Medulla oblongata (tissue), 1 donor: Measurements from ENCODE around the gene DOCK1.
A peak's percentile ranks its signal among the peaks of the same experiment; 100 is the strongest.
"Not testable (repeated sequence)": the region's sequence is repeated elsewhere in the genome, so short reads cannot be mapped to it uniquely, and the experiment has no call there.

Experiments used
- DNase-seq: peaks from one replicate; pipeline ENCODE4 v3.0.0-alpha.2; 2015; ENCODE audit errors: extremely low spot score

DOCK1 gene

DNA sequence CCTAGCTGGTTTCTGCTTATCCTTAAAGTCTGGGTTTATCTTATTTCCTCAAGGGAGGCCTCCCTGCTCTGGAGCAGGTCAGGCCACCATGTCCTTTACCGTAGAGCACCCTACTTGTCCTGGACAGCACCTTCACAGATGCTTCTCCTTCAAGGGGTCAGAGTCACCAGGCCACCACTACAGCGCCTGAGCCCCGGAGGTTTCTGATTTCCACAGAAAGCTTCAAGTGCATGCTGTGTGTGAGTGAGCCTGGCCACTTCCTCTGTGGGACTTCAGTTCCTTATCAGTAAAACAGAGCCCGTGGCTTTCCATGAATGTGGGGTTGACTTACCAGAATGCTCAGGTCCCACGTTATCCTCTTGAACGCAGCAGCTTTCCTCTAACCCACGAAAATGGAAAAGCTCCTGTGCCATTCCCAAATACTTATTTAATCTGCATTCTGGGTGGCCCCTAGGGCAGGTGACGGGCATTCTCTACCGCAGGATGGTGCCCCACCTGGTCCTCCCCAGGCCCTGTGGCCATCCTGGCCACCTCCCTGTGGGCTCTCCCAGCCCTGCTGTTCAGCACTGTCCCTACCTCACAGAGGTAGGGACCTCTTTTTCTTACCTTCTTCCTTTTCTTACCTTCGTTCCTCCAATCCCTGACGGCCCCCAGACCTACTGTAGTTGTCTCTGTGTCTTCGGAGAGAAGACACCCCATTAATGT lies 1.4 kb upstream of the DOCK1 start:
- no peak for DNase-seq

DNA sequence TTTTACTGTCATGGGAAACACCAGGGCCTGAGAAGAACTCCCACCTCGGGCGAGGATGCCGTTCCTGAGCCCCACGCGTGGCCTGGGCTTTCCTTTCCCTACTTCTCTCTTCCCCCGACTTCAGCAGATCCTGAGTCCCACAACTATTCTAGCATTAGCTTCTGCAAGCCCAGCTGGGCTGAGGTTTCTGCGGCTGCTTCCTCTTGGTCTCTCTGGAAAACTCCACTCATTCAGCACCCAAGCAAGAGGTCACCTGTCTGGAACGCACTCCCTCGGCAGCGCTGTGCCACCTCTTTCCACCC lies 761 bp upstream of the DOCK1 start:
- no peak for DNase-seq

DNA sequence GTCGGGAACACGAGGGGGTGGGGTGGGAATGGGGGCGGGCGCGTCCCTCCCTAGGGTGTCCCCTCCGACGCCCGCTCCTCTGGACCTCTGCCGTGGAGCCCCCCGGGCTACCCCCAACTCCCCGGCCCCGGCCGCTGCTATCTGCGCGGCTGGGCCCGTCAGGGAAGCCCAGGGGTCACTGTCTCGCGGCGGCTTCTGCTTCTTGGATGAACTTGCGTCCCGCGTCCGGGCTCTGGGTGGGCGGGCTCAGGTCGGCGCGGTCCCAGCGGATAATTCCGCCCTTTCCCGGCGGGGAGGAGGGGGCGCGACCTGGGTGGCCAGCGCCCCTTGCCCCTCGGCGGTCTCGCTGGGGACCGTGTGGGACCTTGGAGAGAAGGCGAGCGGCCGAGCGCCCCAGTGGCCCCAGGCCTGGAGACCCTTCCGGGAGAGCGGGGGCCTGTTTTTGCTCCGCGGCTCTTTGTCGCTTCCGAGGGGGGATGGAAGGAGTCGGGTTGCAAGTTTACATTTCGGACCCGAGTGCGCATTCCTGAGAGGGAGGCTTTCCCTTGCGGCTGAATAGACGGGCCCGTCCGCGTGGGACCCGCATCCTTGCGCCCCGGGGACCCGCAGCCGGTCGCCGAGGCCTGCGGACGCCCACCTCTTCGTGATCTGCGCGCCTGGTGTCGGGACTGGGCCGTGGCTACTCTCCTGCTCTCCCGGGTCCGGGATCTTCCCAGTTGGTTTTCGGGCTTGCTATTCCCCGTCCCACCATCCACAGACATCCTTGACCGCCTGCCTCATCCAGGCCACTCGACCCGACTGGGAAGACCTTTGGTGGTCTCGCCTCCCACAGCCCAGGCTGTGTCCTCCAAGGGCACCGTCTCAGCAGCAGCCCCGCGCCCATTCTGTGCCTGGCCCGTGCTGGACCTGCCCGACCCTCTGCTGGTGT lies 812 bp downstream of the DOCK1 start:
- no peak for DNase-seq

DNA sequence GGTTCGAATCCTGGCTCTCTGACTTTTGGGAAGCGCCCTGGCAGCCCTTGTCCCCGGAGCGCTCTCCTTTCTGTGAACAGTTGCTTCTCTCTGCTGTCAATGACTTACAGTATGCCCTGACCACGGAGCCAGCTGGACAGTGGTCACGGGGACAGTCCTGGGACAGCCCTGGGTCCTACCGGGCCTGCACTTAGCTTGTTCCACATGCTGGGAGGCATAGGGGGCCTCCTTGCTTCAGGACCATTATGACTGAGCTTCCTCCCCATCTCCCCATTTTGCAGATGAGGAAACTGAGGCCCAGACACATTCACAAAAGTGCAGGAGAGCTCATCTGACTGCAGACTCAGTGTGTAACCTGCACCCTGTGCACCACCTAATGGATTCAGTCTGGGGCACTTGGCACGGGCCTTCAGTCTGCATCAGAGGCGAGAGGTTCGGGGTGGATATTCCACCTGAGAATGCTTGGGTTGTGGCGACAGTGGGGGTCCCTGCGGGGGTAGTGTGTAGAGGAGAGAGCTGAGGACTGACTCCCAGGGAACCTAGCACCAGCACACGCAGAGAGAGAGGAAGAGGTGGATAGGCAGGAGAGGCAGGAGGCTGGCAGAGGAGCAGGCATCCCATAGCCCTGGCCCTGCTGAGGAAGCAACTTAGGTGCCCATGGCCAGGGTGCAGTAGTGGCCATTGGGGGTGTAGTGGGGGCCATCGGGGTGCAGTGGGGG lies 1.6 kb downstream of the DOCK1 start:
- no peak for DNase-seq

DNA sequence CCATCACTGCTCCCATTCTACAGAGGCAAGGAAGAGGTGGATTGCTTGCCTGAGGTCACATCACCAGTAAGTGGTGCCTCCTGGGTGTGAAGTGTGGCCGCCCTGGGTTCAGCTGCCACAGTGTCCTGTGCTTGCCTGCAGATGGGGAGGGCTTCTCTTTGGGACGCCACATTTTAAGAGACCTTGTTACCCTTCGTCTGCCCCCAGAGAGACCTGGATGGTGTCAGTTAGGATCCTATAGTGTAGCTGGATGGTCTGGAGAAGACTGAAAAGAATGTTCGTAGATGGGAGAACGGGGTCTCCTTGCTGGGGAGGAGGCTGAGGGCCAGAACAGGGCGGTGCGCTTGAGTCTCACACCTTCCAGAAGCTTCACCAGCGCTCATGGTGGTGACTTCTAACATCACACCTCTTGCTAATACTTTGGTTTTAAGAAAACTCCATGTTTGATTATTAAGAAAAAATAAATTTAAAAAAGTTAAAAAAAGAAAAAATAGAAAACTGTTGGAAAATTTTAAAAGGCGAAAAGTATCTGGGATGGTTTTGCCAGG lies 2.3 kb downstream of the DOCK1 start:
- no peak for DNase-seq

DNA sequence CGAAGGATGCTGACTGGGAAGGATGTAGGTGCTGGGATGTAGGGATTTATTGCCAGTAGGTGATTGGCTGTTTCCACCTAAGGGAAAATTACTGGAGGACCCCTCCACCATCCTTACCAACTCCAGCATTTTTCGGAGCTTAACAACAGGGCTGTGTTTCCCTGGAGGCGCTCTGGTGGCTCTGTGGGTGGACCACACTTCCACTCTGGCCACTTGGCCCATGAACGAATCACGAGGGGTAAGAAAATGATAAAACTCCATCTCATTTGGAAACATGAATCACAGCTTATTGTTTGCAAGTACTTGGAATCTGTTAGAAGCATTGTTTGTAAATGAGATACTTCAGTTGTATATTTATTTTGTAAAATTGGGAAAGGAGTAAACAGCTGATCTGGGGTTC lies 3.0 kb downstream of the DOCK1 start:
- DNase-seq, result no peak

DNA sequence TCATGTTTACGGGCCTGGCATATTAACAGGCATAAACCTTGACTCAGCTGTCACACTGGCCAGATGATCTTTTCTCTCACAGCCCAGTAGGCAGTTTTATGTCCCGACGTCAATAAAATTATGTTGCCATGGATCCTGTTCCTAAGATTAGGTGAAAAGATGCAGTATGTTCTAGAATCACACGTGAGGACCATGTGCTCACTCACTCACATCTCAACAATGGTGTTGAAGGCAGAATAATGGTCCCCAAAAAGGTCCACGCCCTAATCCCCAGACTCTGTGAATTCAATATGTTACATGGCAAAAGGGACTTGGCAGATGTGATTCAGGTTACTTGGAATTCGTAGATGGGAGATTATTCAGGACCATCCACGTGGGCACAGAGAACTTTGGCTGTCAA lies 3.5 kb downstream of the DOCK1 start:
- no peak for DNase-seq

DNA sequence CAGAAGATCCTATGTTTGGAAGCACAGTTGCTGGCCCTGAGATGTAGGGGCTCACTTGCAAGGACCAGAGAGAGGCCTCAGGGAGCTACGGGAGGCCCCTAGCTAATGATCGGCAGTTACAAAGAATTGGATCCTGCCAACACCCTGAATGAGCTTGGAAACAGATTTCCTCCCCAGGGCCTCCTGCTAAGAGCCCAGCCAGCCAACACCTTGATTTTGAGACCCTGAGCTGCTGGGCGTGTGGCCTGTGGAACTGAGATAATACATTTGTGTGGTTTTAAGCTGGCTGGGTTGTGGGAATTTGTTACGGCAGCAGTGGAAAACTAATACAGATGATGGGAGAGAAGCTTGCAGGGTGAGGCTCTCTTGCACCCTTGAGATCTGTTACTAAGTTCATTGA lies 3.9 kb downstream of the DOCK1 start:
- no peak for DNase-seq

DNA sequence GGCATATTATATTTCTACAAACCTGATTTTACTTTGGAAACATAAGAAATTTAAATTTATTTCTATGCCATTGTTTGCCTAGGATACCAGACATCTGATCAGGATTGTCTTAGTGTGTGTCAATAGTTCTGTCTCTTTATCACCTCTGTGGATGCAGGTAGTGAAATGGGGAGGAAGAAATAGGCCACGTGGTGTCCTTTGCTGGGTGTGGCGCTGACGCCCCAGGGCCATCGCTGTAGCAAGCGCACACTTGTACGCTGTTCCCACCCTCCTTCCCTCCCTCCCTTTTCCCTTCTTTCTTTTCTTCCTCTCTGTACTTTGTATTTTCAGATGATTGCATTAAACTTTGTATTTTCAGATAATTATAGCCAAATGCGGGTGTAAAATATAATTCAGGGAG lies 5.0 kb downstream of the DOCK1 start:
- DNase-seq, result no peak

DNA sequence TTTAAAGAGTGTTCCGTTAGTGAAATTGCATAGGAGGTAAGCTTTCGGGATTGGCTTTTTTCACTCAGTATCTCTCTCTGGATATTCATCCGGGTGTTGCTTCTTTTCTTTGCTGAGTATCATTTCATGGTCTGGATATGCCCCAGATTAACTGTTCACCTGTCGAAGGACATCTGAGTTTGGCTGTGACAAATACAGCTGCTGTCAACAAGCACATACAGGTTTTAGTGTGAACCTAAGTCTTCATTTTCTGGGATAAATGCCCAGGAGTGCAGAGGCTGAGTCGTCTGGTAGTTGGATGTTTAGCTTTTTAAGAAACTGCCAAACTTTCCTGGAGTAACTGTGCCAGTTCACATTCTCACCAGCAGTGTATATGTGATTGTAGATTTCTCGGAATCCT lies 5.6 kb downstream of the DOCK1 start:
- DNase-seq, result no peak

DNA sequence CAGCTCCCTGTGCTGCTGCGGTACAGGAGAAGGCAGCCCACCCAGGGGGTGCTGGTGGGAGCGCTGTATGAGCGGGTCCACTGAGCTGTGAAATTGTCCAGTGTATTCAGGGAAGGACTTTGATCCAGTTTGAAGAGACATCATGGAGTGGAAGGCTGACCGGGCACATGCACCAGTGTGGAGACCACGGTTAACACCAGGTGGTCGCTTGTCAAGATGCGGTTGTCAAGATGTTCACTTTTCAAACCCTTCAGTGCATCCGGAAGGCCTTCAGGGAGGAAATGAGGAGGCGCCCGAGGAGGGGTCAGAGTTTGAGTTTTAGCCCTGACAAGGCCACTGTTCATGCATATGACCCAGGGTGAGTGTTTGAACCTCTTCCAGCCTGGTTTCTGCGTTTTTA lies 6.1 kb downstream of the DOCK1 start:
- DNase-seq, result no peak

DNA sequence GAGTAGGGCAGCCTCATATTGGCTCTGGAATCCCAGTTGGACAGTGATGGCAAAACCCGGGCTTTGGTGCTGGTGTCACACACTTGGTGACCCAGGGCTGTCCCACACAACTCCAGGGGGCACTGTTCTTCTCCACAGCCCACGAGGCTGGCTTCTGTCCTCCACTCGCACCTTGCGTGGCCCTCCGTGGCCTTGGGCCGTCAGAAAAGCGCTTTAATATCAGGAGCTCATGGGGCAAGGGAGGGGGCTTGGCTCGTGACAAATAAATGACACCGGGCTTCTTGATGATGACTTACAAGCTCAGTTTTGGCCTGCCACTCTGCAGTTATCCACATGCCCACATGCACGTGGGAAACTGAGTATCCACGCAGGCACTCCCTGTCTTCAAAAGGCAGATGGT lies 8.1 kb downstream of the DOCK1 start:
- no peak for DNase-seq

DNA sequence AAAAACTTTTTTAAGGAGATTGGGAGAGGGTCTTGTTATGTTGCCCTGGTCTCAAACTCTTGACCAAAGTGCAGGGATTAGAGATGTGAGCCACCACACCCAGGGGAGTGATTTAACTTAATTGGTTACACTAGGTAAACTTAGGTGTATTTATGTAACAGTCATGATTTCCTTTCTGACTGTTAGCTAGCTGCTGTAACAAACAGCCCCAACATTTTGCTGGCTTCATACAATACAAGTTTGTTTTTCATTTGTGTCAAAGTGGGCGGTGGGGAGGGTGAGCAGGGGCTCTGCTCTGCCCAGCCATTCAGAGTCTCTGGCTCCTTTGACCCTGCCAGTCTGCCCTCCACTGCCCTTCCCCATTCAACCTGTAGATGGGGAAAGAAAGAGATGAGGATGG lies 9.3 kb downstream of the DOCK1 start:
- DNase-seq, result no peak

DNA sequence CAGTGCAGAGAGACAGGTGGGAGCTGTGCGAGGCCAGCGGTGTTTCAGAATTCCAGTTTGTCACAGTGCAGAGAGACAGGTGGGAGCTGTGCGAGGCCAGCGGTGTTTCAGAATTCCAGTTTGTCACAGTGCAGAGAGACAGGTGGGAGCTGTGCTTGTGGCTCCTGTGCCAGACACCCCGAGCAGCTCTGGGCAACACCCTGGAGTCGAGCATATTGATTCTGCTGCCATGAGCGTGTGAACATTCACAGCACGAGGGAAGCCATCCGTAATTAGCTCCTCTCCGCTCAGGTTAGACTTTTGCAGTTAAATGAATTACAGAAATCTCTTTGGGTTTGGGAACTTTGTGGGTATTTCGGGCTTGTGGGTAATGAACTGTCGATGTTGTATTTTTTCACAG lies 11.7 kb downstream of the DOCK1 start:
- DNase-seq, result not testable (repeated sequence)

DNA sequence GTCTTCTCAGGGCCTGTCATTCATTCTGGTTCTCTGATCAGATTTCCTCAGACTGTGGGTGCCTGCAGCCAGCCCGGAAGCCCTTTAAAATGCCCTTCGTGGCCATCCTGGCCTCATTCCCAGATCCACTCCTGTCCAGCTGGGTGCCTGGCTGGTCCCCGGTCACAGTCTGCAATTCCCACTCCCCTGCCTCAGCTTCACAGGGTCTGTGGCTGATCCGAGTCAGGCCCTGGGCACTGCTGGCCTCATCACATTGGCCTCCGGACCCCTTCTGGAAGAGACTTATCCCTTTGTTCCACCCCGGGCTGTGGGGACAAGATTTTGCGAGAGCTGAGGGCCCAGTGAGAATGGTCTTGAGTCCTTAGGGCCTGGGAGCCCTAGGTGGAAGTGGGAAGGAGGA lies 12.1 kb downstream of the DOCK1 start:
- DNase-seq, result no peak

DNA sequence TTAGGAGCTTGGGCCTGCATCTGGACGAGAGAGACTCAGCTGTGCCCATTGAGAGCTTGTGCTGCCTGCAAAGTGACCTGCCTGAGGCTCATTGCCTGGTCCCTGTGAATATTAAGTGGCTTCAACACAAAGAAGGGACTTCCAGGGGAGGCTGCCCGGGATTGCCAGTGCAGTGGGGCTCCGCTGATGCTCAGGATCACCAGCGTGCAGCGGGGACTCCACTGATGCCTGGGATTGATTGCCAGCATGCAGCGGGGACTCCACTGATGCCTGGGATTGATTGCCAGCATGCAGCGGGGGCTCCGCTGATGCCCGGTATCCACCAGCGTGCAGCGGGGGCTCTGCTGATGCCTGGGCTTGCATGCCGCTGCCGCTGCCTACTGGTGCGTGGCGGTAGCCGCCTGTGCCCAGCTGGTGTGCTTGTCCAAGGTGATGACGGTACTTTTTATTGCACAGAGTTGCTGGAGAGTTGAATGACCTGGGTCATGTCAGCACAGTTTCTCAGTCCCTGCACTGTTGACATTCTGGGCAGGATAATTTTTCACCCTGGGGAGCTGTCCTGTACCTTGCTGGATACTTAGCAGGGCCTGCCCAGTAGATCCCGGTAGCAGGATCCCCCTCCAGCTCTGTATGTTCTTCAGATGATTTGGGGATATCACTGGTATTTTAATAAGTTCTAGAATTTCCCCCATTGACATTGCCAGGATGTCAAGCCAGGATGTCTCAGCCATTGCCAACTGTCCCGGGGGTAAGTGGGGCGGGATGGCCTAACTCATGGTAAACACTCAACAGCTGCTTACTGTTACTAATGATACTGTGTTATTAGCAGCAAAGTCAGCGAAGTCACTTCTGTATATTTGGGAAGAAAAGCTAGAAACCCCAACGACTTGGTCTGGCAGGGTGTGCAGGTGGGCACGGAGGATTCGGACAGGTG lies 13.0 kb downstream of the DOCK1 start:
- peak; percentile 52 for DNase-seq

DNA sequence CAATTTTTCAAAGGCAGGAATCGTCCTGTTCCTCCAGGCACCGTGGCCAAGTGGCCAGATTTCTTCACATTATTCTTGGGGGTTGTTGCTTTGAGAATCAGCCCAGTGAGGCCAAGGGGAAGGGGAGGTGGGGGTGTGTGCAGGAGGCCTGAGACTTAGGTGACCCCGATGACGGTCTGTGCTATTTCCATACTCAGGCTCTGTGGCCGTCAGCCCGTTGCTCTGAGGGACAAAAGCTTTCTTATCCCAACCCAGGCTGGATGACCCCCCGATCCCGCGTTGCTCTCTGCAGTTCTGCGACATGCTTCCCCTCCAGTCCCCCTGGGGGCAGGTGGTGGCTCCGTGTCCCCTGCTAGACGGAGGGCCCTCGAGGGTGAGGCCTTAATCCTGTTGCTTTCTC lies 14.2 kb downstream of the DOCK1 start:
- no peak for DNase-seq

DNA sequence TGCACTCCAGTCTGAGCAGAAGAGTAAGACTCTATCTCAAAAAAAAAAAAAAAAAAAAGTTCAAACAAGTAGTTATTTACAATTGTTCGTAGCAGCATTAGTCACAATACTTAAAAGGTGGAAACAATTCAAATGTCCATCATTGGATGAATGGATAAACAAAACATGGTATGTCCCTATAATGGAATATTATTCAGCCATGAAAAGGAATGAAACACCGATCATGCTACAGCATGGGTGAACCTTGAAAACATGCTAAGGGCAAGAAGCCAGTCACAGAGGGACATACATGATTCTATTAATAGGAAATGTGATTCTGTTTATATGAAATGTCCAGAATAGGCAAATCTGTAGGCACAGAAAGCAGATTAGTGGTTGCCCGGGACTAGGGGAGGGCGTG lies 15.9 kb downstream of the DOCK1 start:
- DNase-seq, result no peak

DNA sequence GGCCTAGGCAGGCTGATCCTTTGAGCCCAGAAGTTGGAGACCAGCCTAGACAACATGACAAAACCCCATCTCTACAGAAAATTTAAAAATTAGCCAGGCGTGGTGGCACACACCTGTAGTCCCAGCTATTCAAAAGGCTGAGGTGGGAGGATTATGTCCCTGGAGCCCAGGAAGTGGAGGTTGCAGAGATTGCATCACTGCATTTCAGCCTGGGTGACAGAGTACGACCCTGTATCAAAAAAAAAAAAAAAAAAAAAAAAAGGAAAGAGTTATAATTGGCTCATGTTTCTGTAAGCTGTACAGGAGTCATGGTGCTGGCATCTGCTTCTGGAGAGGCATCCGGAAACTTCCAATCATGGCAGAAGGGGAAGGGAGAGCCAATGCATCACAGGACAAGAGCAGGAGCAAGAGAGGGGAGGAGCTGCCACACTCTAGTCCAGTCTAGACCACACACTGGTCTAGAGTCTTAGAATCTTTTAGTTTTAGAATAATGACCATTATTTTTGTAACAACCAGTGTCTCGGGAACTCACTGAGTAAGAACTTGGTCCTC lies 16.8 kb downstream of the DOCK1 start:
- no peak for DNase-seq

DNA sequence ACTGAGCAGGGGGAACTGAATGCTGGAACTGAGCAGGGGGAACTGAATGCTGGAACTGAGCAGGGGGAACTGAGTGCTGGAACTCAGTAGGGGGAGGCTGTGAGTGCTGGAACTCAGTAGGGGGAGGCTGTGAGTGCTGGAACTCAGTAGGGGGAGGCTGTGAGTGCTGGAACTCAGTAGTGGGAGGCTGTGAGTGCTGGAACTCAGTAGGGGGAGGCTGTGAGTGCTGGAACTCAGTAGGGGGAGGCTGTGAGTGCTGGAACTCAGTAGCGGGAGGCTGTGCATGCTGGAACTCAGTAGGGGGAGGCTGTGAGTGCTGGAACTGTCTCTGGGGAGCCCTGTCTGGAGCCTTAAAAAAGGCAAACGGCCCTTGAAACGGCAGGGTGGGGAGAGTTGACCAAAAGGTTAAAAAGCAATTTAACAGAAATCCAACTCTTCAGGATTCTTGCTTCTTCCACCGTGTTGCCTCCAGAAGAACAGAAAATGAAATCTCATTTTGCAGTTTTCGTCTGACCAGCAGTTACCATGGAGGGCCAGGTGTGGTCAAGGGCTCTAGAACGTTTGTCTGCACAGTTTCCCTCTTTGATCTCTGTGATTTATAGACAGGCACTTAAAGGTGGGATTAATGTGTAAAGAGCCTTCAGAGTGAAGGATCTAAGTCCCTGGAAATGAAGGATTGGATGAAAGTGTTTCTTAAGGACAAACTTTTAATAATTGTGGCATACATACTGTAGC lies 19.1 kb downstream of the DOCK1 start:
- DNase-seq, result no peak
